H9 (cell line): ENCODE data around the gene CCSER1. TPM values are rescaled to one million over a fixed set of nuclear protein-coding genes. Genes with fewer than 3 reads are reported as not detected.

Experiments used
- DNase-seq: peaks from one replicate; pipeline ENCODE4 v3.0.0-alpha.2; 2017
- H2AFZ ChIP-seq: one replicate; pipeline ENCODE4 v1.6.1; 2013; ENCODE audit warnings: mild to moderate bottlenecking, low read length, control low read depth, moderate library complexity
- H2AK5ac ChIP-seq: 2 replicates; pipeline ENCODE4 v1.6.1; 2013; ENCODE audit warnings: low read length, control low read depth, mixed read lengths; ENCODE audit not compliant: insufficient read length
- H2BK120ac ChIP-seq: one replicate; pipeline ENCODE4 v1.6.1; 2013; ENCODE audit warnings: low read depth, mild to moderate bottlenecking, low read length, control low read depth, inconsistent platforms; ENCODE audit not compliant: poor library complexity, severe bottlenecking
- H2BK12ac ChIP-seq: 2 replicates; pipeline ENCODE4 v1.6.1; 2013; ENCODE audit warnings: low read length, control low read depth, mixed read lengths, low read depth; ENCODE audit not compliant: insufficient read length
- H2BK15ac ChIP-seq: 2 replicates; pipeline ENCODE4 v1.6.1; 2013; ENCODE audit warnings: low read depth, low read length, control low read depth
- H2BK20ac ChIP-seq: one replicate; pipeline ENCODE4 v1.6.1; 2013; ENCODE audit warnings: low read depth, mild to moderate bottlenecking, low read length, control low read depth, inconsistent platforms; ENCODE audit not compliant: poor library complexity, severe bottlenecking
- H2BK5ac ChIP-seq: 2 replicates; pipeline ENCODE4 v1.6.1; 2013; ENCODE audit warnings: low read length, control low read depth, mixed read lengths; ENCODE audit not compliant: insufficient read length
- H3K14ac ChIP-seq: 2 replicates; pipeline ENCODE4 v1.6.1; 2013; ENCODE audit warnings: low read length, control low read depth; ENCODE audit not compliant: insufficient read depth
- H3K18ac ChIP-seq: 2 replicates; pipeline ENCODE4 v1.6.1; 2013; ENCODE audit warnings: low read depth, mild to moderate bottlenecking, mixed read lengths, low read length, control low read depth; ENCODE audit not compliant: insufficient read length
- H3K23ac ChIP-seq: 2 replicates; pipeline ENCODE4 v1.6.1; 2013; ENCODE audit warnings: low read length, control low read depth, mixed read lengths, low read depth; ENCODE audit not compliant: insufficient read length
- H3K23me2 ChIP-seq: 2 replicates; pipeline ENCODE4 v1.6.1; 2013; ENCODE audit warnings: low read depth, mild to moderate bottlenecking, mixed read lengths, low read length, control low read depth; ENCODE audit not compliant: insufficient read length, poor library complexity, severe bottlenecking
- H3K27ac ChIP-seq: 2 replicates; pipeline ENCODE4 v1.5.1; 2013; ENCODE audit warnings: low read length, control low read depth, mixed read lengths, low read depth; ENCODE audit not compliant: insufficient read length
- H3K27me3 ChIP-seq: 2 replicates; pipeline ENCODE4 v1.6.1; 2013; ENCODE audit warnings: low read length, control low read depth, inconsistent platforms; ENCODE audit not compliant: insufficient read depth
- H3K4ac ChIP-seq: 2 replicates; pipeline ENCODE4 v1.6.1; 2013; ENCODE audit warnings: low read depth, mild to moderate bottlenecking, control low read depth, inconsistent platforms, low read length, moderate library complexity
- H3K4me1 ChIP-seq: 2 replicates; pipeline ENCODE4 v1.6.1; 2013; ENCODE audit warnings: low read length, control low read depth, inconsistent platforms; ENCODE audit not compliant: insufficient read depth
- H3K4me2 ChIP-seq: 2 replicates; pipeline ENCODE4 v1.6.1; 2013; ENCODE audit warnings: low read length, control low read depth, mixed read lengths; ENCODE audit not compliant: insufficient read length, insufficient read depth
- H3K56ac ChIP-seq: 2 replicates; pipeline ENCODE4 v1.6.1; 2013; ENCODE audit warnings: low read depth, mild to moderate bottlenecking, mixed read lengths, low read length, control low read depth; ENCODE audit not compliant: insufficient read length
- H3K79me1 ChIP-seq: 2 replicates; pipeline ENCODE4 v1.6.1; 2013; ENCODE audit warnings: low read depth, mild to moderate bottlenecking, moderate library complexity, low read length, control low read depth, inconsistent platforms; ENCODE audit not compliant: insufficient read depth, poor library complexity, severe bottlenecking
- H3K79me2 ChIP-seq: 2 replicates; pipeline ENCODE4 v1.6.1; 2013; ENCODE audit warnings: low read length, control low read depth, inconsistent platforms; ENCODE audit not compliant: insufficient read depth
- H3K9ac ChIP-seq: 2 replicates; pipeline ENCODE4 v1.6.1; 2013; ENCODE audit warnings: low read length, control low read depth, mixed read lengths; ENCODE audit not compliant: insufficient read length; ENCODE audit errors: extremely low read depth
- H3K9me3 ChIP-seq: one replicate; pipeline ENCODE4 v1.6.1; 2013; ENCODE audit warnings: low read depth, low read length, inconsistent platforms; ENCODE audit not compliant: control insufficient read depth
- H3T11ph ChIP-seq: one replicate; pipeline ENCODE4 v1.6.1; 2013; ENCODE audit warnings: mild to moderate bottlenecking, low read length, control low read depth, inconsistent platforms
- H4K20me1 ChIP-seq: one replicate; pipeline ENCODE4 v1.6.1; 2013; ENCODE audit not compliant: control insufficient read depth, insufficient read length, insufficient read depth
- H4K5ac ChIP-seq: 2 replicates; pipeline ENCODE4 v1.6.1; 2013; ENCODE audit warnings: low read depth, mild to moderate bottlenecking, mixed read lengths, low read length, control low read depth; ENCODE audit not compliant: insufficient read length
- H4K8ac ChIP-seq: replicated peaks from 2 replicates; pipeline ENCODE4 v1.6.1; 2013; ENCODE audit warnings: low read length, control low read depth, mixed read lengths, low read depth; ENCODE audit not compliant: insufficient read length
- H4K91ac ChIP-seq: 2 replicates; pipeline ENCODE4 v1.6.1; 2013; ENCODE audit warnings: low read depth, mild to moderate bottlenecking, moderate library complexity, mixed read lengths, low read length, control low read depth; ENCODE audit not compliant: insufficient read length
- H3K27ac Mint-ChIP-seq, 3 experiments: 2 replicates in 2 of 3; 3 replicates in 1 of 3; pipeline ENCODE4 v1.8.0; 2020 to 2021; ENCODE audit warnings: mixed read lengths in 3 of 3, mild to moderate bottlenecking in 1 of 3, moderate library complexity in 1 of 3
- H3K27me3 Mint-ChIP-seq: 2 replicates; pipeline ENCODE4 v1.8.0; 2021; ENCODE audit warnings: low read depth, mild to moderate bottlenecking, moderate library complexity, mixed read lengths
- H3K36me3 Mint-ChIP-seq, 3 experiments: 2 replicates in 2 of 3; 3 replicates in 1 of 3; pipeline ENCODE4 v1.8.0; 2020 to 2021; ENCODE audit warnings: low read depth in 3 of 3, mixed read lengths in 3 of 3; ENCODE audit not compliant: insufficient read depth in 1 of 3
- H3K4me1 Mint-ChIP-seq, 2 experiments: 2 replicates each; pipeline ENCODE4 v1.8.0; 2020; ENCODE audit warnings: mixed read lengths in 2 of 2
- H3K4me3 Mint-ChIP-seq, 2 experiments: 2 replicates in 1 of 2; 3 replicates in 1 of 2; pipeline ENCODE4 v1.8.0; 2020 to 2021; ENCODE audit warnings: mild to moderate bottlenecking in 2 of 2, mixed read lengths in 2 of 2, moderate library complexity in 1 of 2
- H3K9me3 Mint-ChIP-seq, 2 experiments: 2 replicates in 1 of 2; 3 replicates in 1 of 2; pipeline ENCODE4 v1.8.0; 2020; ENCODE audit warnings: mild to moderate bottlenecking in 2 of 2, mixed read lengths in 2 of 2, moderate library complexity in 1 of 2
- WGBS: extraction: QIAGEN DNeasy Blood & Tissue Kit; methylation state at CpG from one replicate; pipeline ENCODE4 v1.1.7; 2013; ENCODE audit warnings: missing lambda C conversion rate, low lambda C conversion rate, mixed read lengths; ENCODE audit not compliant: insufficient read length; ENCODE audit errors: extremely low coverage; 5-methylcytosine and 5-hydroxymethylcytosine counted together
- total RNA-seq: library from RNA; stranded (reverse); gene quantifications from 2 replicates; pipeline ENCODE4 v1.2.1, GENCODE V29; 2021
- TF ChIP-seq, protein P1 (sequence below): fragments of 200-600 bp; sonication (generic); conservative IDR thresholded peaks from 3 replicates; pipeline ENCODE4 v1.8.0; 2021; ENCODE audit warnings: antibody characterized with exemption, mild to moderate bottlenecking

CCSER1 gene
- total RNA-seq, 1 experiment from 2014 or later: 0.37 TPM

DNA sequence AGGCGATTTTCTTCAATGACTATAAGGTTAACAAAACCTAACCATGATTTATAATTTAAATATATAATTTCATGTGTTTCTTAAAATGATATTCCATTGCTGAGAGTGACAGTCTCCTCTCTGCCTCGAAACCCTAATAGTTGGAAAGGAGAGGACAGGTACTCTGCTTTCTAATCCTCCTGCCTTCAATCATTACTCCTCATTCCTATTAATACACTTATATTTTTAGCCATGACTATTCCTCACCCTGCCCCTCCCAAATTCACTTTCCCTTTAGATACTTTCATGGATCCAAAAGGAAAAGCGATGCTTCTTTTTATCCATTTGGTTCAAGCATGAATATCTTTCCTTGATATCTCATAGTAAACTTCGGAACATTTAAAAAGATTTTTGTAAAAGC lies 418.2 kb downstream of the CCSER1 start:
- TF ChIP-seq, protein P1, sequence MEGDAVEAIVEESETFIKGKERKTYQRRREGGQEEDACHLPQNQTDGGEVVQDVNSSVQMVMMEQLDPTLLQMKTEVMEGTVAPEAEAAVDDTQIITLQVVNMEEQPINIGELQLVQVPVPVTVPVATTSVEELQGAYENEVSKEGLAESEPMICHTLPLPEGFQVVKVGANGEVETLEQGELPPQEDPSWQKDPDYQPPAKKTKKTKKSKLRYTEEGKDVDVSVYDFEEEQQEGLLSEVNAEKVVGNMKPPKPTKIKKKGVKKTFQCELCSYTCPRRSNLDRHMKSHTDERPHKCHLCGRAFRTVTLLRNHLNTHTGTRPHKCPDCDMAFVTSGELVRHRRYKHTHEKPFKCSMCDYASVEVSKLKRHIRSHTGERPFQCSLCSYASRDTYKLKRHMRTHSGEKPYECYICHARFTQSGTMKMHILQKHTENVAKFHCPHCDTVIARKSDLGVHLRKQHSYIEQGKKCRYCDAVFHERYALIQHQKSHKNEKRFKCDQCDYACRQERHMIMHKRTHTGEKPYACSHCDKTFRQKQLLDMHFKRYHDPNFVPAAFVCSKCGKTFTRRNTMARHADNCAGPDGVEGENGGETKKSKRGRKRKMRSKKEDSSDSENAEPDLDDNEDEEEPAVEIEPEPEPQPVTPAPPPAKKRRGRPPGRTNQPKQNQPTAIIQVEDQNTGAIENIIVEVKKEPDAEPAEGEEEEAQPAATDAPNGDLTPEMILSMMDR: no peak
- Mint-ChIP-seq H3K9me3 (no peaks in the 10 kb centered on the region), H3K4me1 (no peaks in the 10 kb centered on the region), H3K27ac (no peak overlapping the region), H3K36me3 (no peaks in the 10 kb centered on the region), H3K27me3 (no peaks in the 10 kb centered on the region), H3K4me3 (no peak overlapping the region)
- Histone ChIP-seq H3K4ac (no peak overlapping the region), H4K5ac (no peak overlapping the region), H2AFZ (no peak overlapping the region), H3K79me2 (no peaks in the 10 kb centered on the region), H3K9me3 (no peaks in the 10 kb centered on the region), H2BK20ac (no peak overlapping the region), H3K27ac (no peak overlapping the region), H3K14ac (no peak overlapping the region), H3K18ac (no peak overlapping the region), H2AK5ac (no peak overlapping the region), H3K9ac (no peak overlapping the region), H3K23ac (no peak overlapping the region), H3K56ac (no peak overlapping the region), H3K23me2 (no peaks in the 10 kb centered on the region), H3K27me3 (no peaks in the 10 kb centered on the region), H4K91ac (no peak overlapping the region), H3K4me2 (no peak overlapping the region), H4K20me1 (no peaks in the 10 kb centered on the region), H3K4me1 (no peaks in the 10 kb centered on the region), H2BK12ac (no peak overlapping the region), H2BK5ac (no peak overlapping the region), H3K79me1 (no peaks in the 10 kb centered on the region), H4K8ac (no peak overlapping the region), H2BK15ac (no peak overlapping the region), H2BK120ac (no peak overlapping the region), H3T11ph (no peak overlapping the region)
- WGBS: no CpG with 5 or more reads among the region's 4 CpGs
- DNase-seq: no peak
